Measurements from ENCODE around the gene PANK4. TPM values are rescaled to one million over a fixed set of nuclear protein-coding genes. Genes with fewer than 3 reads are reported as not detected.

PANK4 gene
- total and polyA plus RNA-seq, 12 donors, result 13.8 to 50.2 (median 28.4) TPM

- no peak for TF ChIP-seq POLR2A (IDR thresholded peaks at IDR 0.05)
- no peak for TF ChIP-seq CTCF (IDR thresholded peaks at IDR 0.05)
- no peak for DNase-seq
- intact Hi-C loops (cut with DNase I), result no loop called here
- no peaks in the 10 kb centered on the region for H3K9me3 ChIP-seq (replicated peaks in 1 of 3)
- 71 to 84% (median 77%) methylated on average over 10 to 24 of the region's 24 CpGs for WGBS, 4 donors
- H3K27me3 ChIP-seq, result no peaks in the 10 kb centered on the region
- no peak overlapping the region for H3K4me3 ChIP-seq
- H3K27ac ChIP-seq, result no peak overlapping the region
- H3K36me3 ChIP-seq (replicated peaks in 1 of 2), result no peaks in the 10 kb centered on the region
- peaks cover 0 to 12% of the 10 kb centered on the region in 2 donors for H3K4me1 ChIP-seq (replicated peaks in 1 of 2)
Observed at GRCh38 chr1:2493691-2494322, 32.6 kb downstream of the PANK4 start.

- Histone ChIP-seq H3K36me3 (replicated peaks in 1 of 2) (no peaks in the 10 kb centered on the region), H3K4me1 (replicated peaks in 1 of 2) (peaks cover 0 to 12% of the 10 kb centered on the region in 2 donors), H3K27me3 (no peaks in the 10 kb centered on the region), H3K27ac (no peak overlapping the region), H3K9me3 (replicated peaks in 1 of 3) (no peaks in the 10 kb centered on the region), H3K4me3 (no peak overlapping the region)
- no peak for TF ChIP-seq CTCF (IDR thresholded peaks at IDR 0.05)
- no peak for TF ChIP-seq POLR2A (IDR thresholded peaks at IDR 0.05)
- 50 to 66% (median 60%) methylated on average over 11 to 19 of the region's 19 CpGs for WGBS, 4 donors
- intact Hi-C loops (cut with DNase I), result no loop called here
- DNase-seq, result no peak
Observed at GRCh38 chr1:2493218-2493617, 33.2 kb downstream of the PANK4 start.

DNA sequence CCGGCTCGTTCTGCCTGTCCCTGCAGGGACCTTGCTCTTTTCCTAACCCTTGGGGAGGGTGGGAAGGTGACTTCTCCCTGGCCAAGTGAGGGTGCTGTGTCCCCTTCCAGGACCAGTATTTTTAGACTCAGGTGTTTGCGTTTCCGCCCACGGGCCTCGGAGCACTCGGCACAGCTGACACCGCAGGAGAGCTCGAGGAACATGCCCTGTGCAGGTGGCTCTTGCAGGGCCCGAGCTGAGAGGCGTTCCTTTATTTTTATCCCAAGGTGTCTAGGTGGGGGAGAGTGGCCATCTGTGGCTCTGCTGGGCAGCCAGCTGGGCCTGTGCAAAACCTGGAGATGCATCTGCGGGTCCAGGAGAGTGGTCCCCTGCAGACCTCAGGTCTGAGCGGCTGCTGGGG is 34.3 kb downstream of the PANK4 start:
- 69 to 76% (median 72%) methylated on average over 8 to 13 of the region's 13 CpGs for WGBS, 4 donors
- DNase-seq, result no peak
- intact Hi-C loops (cut with DNase I), result no loop called here
- H3K4me3 ChIP-seq, result no peak overlapping the region
- H3K27ac ChIP-seq, result no peak overlapping the region
- no peaks in the 10 kb centered on the region for H3K27me3 ChIP-seq
- H3K36me3 ChIP-seq (replicated peaks in 1 of 2), result no peaks in the 10 kb centered on the region
- TF ChIP-seq CTCF (IDR thresholded peaks at IDR 0.05) (no peak), POLR2A (IDR thresholded peaks at IDR 0.05) (no peak)
- peaks cover 0 to 12% of the 10 kb centered on the region in 2 donors for H3K4me1 ChIP-seq (replicated peaks in 1 of 2)
- no peaks in the 10 kb centered on the region for H3K9me3 ChIP-seq (replicated peaks in 1 of 3)

GRCh38 chr1:2489615-2490014 is 36.8 kb downstream of the PANK4 start:
- 86 to 94% (median 91%) methylated on average over 11 to 14 of the region's 14 CpGs for WGBS, 4 donors
- Histone ChIP-seq H3K27ac (no peak overlapping the region), H3K36me3 (replicated peaks in 1 of 2) (no peaks in the 10 kb centered on the region), H3K4me1 (replicated peaks in 1 of 2) (peaks cover 0 to 7% of the 10 kb centered on the region in 2 donors), H3K27me3 (no peaks in the 10 kb centered on the region), H3K4me3 (no peak overlapping the region), H3K9me3 (replicated peaks in 1 of 3) (no peaks in the 10 kb centered on the region)
- no peak for TF ChIP-seq POLR2A (IDR thresholded peaks at IDR 0.05)
- no peak for TF ChIP-seq CTCF (IDR thresholded peaks at IDR 0.05)
- DNase-seq, result no peak
- intact Hi-C loops (cut with DNase I), result loop anchor here in 1 of 2 donors (5.0 kb wide), 1 partner anchor 52 kb away; no protein-coding TSS in a partner anchor
